PC-9 (cell line): Measurements from ENCODE around the gene TLL2. TPM values are rescaled to one million over a fixed set of nuclear protein-coding genes. Genes with fewer than 3 reads are reported as not detected.

Experiments
- BruUV-seq: library from RNA; stranded (reverse); fragments of 400-500 nt; replicated peaks from 2 replicates; lab custom pipeline; 2021; lab: Mats Ljungman, UMichigan
- CTCF ChIA-PET: fragments of 300-600 bp; sonication (Branson Sonifier 250); formaldehyde crosslinking; loops from one replicate; lab custom pipeline; 2022; ENCODE audit warnings: antibody characterized with exemption; lab: Charles Lee
- POLR2A ChIA-PET: fragments of 300-600 bp; sonication (Branson Sonifier 250); formaldehyde crosslinking; loops from one replicate; lab custom pipeline; 2022; ENCODE audit warnings: antibody characterized with exemption; ENCODE audit not compliant: unreplicated experiment; lab: Charles Lee
- DNase-seq, 2 experiments: peaks; one replicate each; pipeline versions ENCODE4 v3.0.0 to v3.0.0-alpha.2; 2015 to 2022; ENCODE audit warnings: mixed read lengths in 1 of 2
- H2AFZ ChIP-seq: fragments of 200-600 bp; sonication (generic); 2 replicates; pipeline ENCODE4 v1.8.1; 2017; ENCODE audit warnings: antibody characterized with exemption
- H3F3A ChIP-seq: fragments of 200-600 bp; sonication (generic); 2 replicates; pipeline ENCODE4 v1.8.1; 2017; ENCODE audit warnings: antibody characterized with exemption, mild to moderate bottlenecking, low read depth; ENCODE audit not compliant: insufficient read depth
- H3K27ac ChIP-seq: fragments of 200-600 bp; sonication (generic); 2 replicates; pipeline ENCODE4 v1.6.1; 2016; ENCODE audit warnings: mixed run types
- H3K27me3 ChIP-seq: fragments of 200-600 bp; sonication (generic); 2 replicates; pipeline ENCODE4 v1.6.1; 2016; ENCODE audit warnings: low read depth, mixed run types; ENCODE audit not compliant: insufficient read depth
- H3K36me3 ChIP-seq: fragments of 200-600 bp; sonication (generic); 2 replicates; pipeline ENCODE4 v1.6.1; 2016; ENCODE audit warnings: low read depth, mixed run types
- H3K4me1 ChIP-seq: fragments of 200-600 bp; sonication (generic); replicated peaks from 2 replicates; pipeline ENCODE4 v1.6.1; 2016; ENCODE audit warnings: mixed run types; ENCODE audit not compliant: insufficient read depth
- H3K4me2 ChIP-seq: fragments of 200-600 bp; sonication (generic); 2 replicates; pipeline ENCODE4 v1.6.1; 2017; ENCODE audit warnings: mixed run types
- H3K4me3 ChIP-seq: fragments of 200-600 bp; sonication (generic); 2 replicates; pipeline ENCODE4 v1.6.1; 2016; ENCODE audit warnings: mixed run types
- H3K79me2 ChIP-seq: fragments of 200-600 bp; sonication (generic); 2 replicates; pipeline ENCODE4 v1.6.1; 2017; ENCODE audit warnings: low read depth, mixed run types
- H3K9me2 ChIP-seq: fragments of 200-600 bp; sonication (generic); 2 replicates; pipeline ENCODE4 v1.8.1; 2017; ENCODE audit warnings: mild to moderate bottlenecking; ENCODE audit not compliant: insufficient read depth
- H3K9me3 ChIP-seq: fragments of 200-600 bp; sonication (generic); 2 replicates; pipeline ENCODE4 v1.8.1; 2016; ENCODE audit warnings: low read depth; ENCODE audit not compliant: insufficient read depth
- H4K20me1 ChIP-seq: fragments of 200-600 bp; sonication (generic); 2 replicates; pipeline ENCODE4 v1.8.1; 2017; ENCODE audit not compliant: insufficient read depth
- EZH2 ChIP-seq: fragments of 200-600 bp; sonication (generic); IDR thresholded peaks from 2 replicates; pipeline ENCODE4 v1.8.0; 2017; ENCODE audit warnings: antibody characterized with exemption, low read depth
- intact Hi-C: fragments of 100-400 bp; cut with micrococcal nuclease; formaldehyde crosslinking; loops from one replicate; pipeline ENCODE4 v1.10.0; 2022; ENCODE audit not compliant: unreplicated experiment
- total RNA-seq: library from RNA; stranded (reverse); gene quantifications from 2 replicates; pipeline ENCODE4 v1.2.3, GENCODE V29; 2021
- TF ChIP-seq, protein P1 (sequence below): fragments of 200-600 bp; sonication (generic); conservative IDR thresholded peaks from 2 replicates; pipeline ENCODE4 v1.6.1; 2017; ENCODE audit warnings: mixed run types, antibody characterized with exemption, mild to moderate bottlenecking, moderate library complexity

Gene TLL2
- total RNA-seq, 1 experiment from 2014 or later, result not detected

DNA sequence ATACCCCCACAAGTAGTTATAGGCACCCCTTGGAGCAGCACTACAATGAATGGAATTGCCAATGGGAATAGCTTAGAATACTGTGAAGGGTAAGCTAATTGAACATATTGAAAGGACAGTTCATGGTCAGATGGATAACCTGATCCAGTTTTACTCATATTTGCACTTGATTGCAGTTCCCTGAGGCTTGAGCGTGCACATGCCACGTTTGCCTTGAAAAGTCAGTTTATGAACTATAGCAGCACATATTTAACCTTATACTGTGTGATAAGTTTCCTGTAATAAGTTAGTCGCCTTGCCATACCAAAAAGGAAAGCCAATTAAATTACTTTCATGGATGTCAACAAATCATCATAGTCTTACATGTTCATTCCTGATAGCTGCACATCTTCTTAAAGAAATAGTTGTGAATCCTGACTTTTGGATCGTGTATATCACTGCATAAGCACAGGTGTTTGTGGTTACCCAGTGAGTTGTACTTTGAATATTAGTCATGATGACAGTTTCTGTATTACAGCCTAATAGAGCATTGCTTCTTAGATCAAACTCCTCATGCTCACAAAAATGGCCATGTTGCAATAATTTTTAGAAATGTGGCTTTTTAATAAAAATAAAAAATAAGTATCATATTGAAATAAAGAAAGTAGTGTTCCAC lies 187.9 kb downstream of the TLL2 start:
- Histone ChIP-seq H3K4me3 (no peak overlapping the region), H3K36me3 (no peaks in the 10 kb centered on the region), H3K9me2 (no peaks in the 10 kb centered on the region), H3K27me3 (peaks cover 8% of the 10 kb centered on the region), H2AFZ (no peak overlapping the region), H4K20me1 (no peaks in the 10 kb centered on the region), H3K4me1 (no peaks in the 10 kb centered on the region), H3K9me3 (no peaks in the 10 kb centered on the region), H3K4me2 (no peak overlapping the region), H3F3A (no peaks in the 10 kb centered on the region), H3K27ac (no peak overlapping the region), H3K79me2 (no peaks in the 10 kb centered on the region)
- no TSS peak for BruUV-seq
- DNase-seq, result no peak
- POLR2A ChIA-PET, result no interaction called here
- TF ChIP-seq EZH2, result no peak
- TF ChIP-seq, protein P1, sequence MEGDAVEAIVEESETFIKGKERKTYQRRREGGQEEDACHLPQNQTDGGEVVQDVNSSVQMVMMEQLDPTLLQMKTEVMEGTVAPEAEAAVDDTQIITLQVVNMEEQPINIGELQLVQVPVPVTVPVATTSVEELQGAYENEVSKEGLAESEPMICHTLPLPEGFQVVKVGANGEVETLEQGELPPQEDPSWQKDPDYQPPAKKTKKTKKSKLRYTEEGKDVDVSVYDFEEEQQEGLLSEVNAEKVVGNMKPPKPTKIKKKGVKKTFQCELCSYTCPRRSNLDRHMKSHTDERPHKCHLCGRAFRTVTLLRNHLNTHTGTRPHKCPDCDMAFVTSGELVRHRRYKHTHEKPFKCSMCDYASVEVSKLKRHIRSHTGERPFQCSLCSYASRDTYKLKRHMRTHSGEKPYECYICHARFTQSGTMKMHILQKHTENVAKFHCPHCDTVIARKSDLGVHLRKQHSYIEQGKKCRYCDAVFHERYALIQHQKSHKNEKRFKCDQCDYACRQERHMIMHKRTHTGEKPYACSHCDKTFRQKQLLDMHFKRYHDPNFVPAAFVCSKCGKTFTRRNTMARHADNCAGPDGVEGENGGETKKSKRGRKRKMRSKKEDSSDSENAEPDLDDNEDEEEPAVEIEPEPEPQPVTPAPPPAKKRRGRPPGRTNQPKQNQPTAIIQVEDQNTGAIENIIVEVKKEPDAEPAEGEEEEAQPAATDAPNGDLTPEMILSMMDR, result no peak
- intact Hi-C loops, result no loop called here
- CTCF ChIA-PET, result no interaction called here

DNA sequence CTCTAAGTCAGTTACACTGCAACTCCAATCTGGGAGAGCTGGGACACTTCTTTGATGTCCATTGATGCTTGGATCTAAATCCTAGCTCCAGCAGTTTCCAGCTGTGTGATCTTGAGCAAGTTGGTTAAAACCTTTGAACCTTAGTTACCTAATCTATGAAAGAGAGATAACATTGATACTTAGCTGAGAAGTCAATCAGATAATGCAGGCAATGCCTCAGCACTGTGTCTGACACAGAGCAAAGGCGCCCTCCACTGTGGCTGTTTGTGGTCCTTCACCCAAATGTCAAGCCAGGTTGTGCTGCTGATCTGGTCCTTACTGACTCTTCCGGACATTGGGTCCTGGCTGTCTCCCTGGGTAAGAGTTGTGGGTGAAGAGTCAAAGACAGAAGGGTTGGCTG lies 189.3 kb downstream of the TLL2 start:
- Histone ChIP-seq H3K79me2 (no peaks in the 10 kb centered on the region), H3K36me3 (no peaks in the 10 kb centered on the region), H3K9me3 (no peaks in the 10 kb centered on the region), H2AFZ (no peak overlapping the region), H3F3A (no peaks in the 10 kb centered on the region), H3K4me2 (no peak overlapping the region), H3K9me2 (no peaks in the 10 kb centered on the region), H3K27me3 (peaks cover 8% of the 10 kb centered on the region), H3K4me3 (no peak overlapping the region), H3K27ac (no peak overlapping the region), H3K4me1 (no peaks in the 10 kb centered on the region), H4K20me1 (no peaks in the 10 kb centered on the region)
- TF ChIP-seq, protein P1, result no peak
- POLR2A ChIA-PET, result no interaction called here
- intact Hi-C loops, result no loop called here
- BruUV-seq, result no TSS peak
- no peak for DNase-seq
- CTCF ChIA-PET, result no interaction called here

DNA sequence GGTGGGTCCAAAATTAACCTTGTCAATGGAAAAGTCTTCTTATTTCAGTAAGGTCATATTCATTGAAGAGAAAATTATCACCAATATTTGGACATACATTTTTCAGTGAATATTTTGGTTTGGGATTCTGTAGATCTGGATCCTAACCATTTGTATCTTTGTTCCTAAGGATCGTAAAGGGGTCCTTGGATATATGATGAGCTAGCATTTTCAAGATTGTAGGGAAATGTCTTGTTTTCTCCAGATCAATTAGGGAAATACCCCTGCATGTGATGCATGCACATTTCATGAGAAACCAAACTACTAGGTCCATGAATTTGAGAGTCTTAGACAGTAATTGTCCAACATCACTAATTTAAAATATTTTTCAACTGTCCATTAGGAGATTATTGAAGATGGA lies 191.5 kb downstream of the TLL2 start:
- TF ChIP-seq EZH2, result no peak
- Histone ChIP-seq H3K4me2 (no peak overlapping the region), H3K4me1 (no peaks in the 10 kb centered on the region), H3K4me3 (no peak overlapping the region), H3K9me2 (no peaks in the 10 kb centered on the region), H3F3A (no peaks in the 10 kb centered on the region), H2AFZ (no peak overlapping the region), H3K27ac (no peak overlapping the region), H4K20me1 (no peaks in the 10 kb centered on the region), H3K79me2 (no peaks in the 10 kb centered on the region), H3K27me3 (peaks cover 8% of the 10 kb centered on the region), H3K9me3 (no peaks in the 10 kb centered on the region), H3K36me3 (no peaks in the 10 kb centered on the region)
- intact Hi-C loops, result no loop called here
- CTCF ChIA-PET, result no interaction called here
- no peak for DNase-seq
- BruUV-seq, result no TSS peak
- POLR2A ChIA-PET, result no interaction called here

DNA sequence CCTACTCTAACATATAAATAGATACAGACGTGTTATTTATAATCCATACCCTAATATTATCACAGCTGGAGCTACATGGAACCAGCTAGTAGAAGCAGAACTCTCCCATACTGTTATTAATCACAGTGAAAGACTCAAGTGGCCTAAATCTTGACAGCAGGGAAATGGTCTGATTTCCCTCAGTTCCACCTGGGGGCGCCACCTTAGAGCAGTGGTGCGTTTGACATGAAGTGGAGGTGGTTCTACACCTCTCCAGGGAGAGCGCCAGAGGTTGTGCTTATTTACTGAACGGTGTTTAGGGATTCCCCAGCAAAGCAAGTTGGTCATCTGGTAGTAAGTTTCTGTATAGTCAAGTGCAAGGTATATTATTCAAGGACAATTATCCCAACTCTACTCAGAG lies 191.9 kb downstream of the TLL2 start:
- BruUV-seq, result no TSS peak
- Histone ChIP-seq H4K20me1 (no peaks in the 10 kb centered on the region), H3K4me1 (no peaks in the 10 kb centered on the region), H3K27me3 (peaks cover 8% of the 10 kb centered on the region), H3K9me3 (no peaks in the 10 kb centered on the region), H3K27ac (no peak overlapping the region), H2AFZ (no peak overlapping the region), H3K9me2 (no peaks in the 10 kb centered on the region), H3K36me3 (no peaks in the 10 kb centered on the region), H3K79me2 (no peaks in the 10 kb centered on the region), H3F3A (no peaks in the 10 kb centered on the region), H3K4me3 (no peak overlapping the region), H3K4me2 (no peak overlapping the region)
- ChIA-PET POLR2A (no interaction called here), CTCF (no interaction called here)
- intact Hi-C loops, result no loop called here
- DNase-seq, result no peak
- no peak for TF ChIP-seq EZH2
- TF ChIP-seq, protein P1, result no peak
